ENCODE data around the gene SH3D19. TPM values are rescaled to one million over a fixed set of nuclear protein-coding genes. Genes with fewer than 3 reads are reported as not detected.
"Not testable (repeated sequence)": the region's sequence is repeated elsewhere in the genome, so short reads cannot be mapped to it uniquely, and the experiment has no call there.

The SH3D19 gene
- total RNA-seq, 1 donor from 2014 or later = 108 TPM

- intact Hi-C loops (cut with DNase I) = no loop called here
- ATAC-seq (no peak), DNase-seq (ENCODE audit: missing footprints) (no peak)
Observed at GRCh38 chr4:151098979-151099228, 226.5 kb downstream of the SH3D19 start.

- ATAC-seq = no peak
- no peak for DNase-seq (ENCODE audit: missing footprints)
- intact Hi-C loops (cut with DNase I) = no loop called here
Observed at GRCh38 chr4:151097759-151098158, 227.6 kb downstream of the SH3D19 start.

DNA sequence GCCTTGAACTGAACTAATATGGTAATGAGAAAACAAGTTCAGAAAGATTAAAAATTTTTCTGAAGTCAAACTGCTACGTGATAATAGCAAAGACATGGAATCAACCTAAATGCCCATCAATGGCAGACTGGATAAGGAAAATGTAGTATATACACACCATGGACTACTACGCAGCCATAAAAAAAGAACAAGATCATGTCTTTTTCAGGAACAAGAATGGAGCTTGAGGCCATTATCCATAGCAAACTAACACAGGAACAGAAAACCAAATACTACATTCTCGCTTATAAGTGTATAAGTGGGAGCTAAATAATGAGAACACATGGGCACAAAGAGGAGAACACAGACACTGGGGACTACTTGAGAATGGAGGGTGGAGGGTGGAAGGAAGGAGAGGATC, 230.3 kb downstream of the SH3D19 start:
- DNase-seq (ENCODE audit: missing footprints) (no peak), ATAC-seq (no peak)
- intact Hi-C loops (cut with DNase I) = no loop called here

DNA sequence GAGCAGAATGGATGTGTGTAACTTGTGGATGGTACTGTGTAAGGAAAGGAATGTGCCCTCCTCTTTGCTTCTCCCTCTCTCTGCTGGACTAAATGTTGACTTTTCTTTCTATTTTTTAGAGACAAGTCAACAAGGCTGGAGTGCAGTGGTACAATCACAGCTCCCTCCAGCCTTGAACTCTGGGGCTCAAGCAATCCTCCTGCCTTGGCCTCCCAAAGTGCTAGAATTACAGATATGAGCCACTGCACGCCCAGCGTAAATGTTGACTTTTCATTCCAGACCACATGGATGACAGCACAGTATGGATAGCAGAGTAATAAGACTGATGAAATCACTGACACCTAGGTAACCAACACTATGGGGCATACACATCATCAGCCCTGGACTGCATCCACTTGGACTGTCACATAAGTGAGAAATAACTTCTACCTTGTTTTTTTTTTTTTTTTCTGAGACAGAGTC, 231.1 kb downstream of the SH3D19 start:
- ATAC-seq (no peak), DNase-seq (ENCODE audit: missing footprints) (no peak)
- intact Hi-C loops (cut with DNase I) = no loop called here

- no peak for DNase-seq (ENCODE audit: missing footprints)
- intact Hi-C loops (cut with DNase I) = no loop called here
- ATAC-seq = no peak
Observed at GRCh38 chr4:151093203-151093602, 232.2 kb downstream of the SH3D19 start.

DNA sequence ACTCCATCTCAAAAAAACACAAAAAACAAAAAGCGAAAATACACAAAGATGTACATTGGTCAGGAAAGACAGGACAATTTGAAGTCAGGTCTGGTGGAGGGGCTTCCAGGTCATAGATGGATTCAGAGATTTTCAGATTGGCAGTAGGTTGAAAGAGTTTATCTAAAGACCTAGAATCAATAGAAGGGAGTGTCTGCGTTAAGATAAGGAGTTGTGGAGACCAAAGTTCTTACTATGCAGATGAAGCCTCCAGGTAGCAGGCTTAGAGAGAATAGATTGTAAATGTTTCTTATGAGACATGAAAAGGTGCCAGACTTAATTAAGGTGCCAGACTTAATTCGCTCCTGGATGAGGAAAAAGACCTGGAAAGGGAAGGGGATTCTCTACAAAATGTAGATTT, 232.9 kb downstream of the SH3D19 start:
- intact Hi-C loops (cut with DNase I) = no loop called here
- ATAC-seq = no peak

GRCh38 chr4:151091047-151091446, 234.4 kb downstream of the SH3D19 start:
- DNase-seq (ENCODE audit: missing footprints) (no peak), ATAC-seq (no peak)
- intact Hi-C loops (cut with DNase I) = no loop called here

More for the DNA sequence above, 232.9 kb downstream of the SH3D19 start:
- DNase-seq (ENCODE audit: missing footprints) = no peak

GRCh38 chr4:151087467-151087866, 237.9 kb downstream of the SH3D19 start:
- ATAC-seq = no peak

GRCh38 chr4:151077978-151078377, 247.4 kb downstream of the SH3D19 start:
- DNase-seq (ENCODE audit: missing footprints); intact Hi-C loops (cut with DNase I); ATAC-seq: not testable (repeated sequence)

More at GRCh38 chr4:151087467-151087866, 237.9 kb downstream of the SH3D19 start:
- no peak for DNase-seq (ENCODE audit: missing footprints)
- intact Hi-C loops (cut with DNase I) = no loop called here

- no peak for DNase-seq (ENCODE audit: missing footprints)
- intact Hi-C loops (cut with DNase I) = no loop called here
- ATAC-seq = no peak
Observed at GRCh38 chr4:151074416-151074916, 250.9 kb downstream of the SH3D19 start.

Other genes starting within 250 kb of the SH3D19 start
- 1,086 TPM for gene RPS3A, start 226.0 kb downstream of the SH3D19 start, total RNA-seq
- gene PRSS48, start 48.4 kb downstream of the SH3D19 start, total RNA-seq = not detected
- gene FHIP1A, start 83.6 kb upstream of the SH3D19 start, total RNA-seq = 18.5 TPM

Data from Right ventricle myocardium inferior (tissue), 1 donor.